Measurements from ENCODE around the gene TMPRSS3.

DNA sequence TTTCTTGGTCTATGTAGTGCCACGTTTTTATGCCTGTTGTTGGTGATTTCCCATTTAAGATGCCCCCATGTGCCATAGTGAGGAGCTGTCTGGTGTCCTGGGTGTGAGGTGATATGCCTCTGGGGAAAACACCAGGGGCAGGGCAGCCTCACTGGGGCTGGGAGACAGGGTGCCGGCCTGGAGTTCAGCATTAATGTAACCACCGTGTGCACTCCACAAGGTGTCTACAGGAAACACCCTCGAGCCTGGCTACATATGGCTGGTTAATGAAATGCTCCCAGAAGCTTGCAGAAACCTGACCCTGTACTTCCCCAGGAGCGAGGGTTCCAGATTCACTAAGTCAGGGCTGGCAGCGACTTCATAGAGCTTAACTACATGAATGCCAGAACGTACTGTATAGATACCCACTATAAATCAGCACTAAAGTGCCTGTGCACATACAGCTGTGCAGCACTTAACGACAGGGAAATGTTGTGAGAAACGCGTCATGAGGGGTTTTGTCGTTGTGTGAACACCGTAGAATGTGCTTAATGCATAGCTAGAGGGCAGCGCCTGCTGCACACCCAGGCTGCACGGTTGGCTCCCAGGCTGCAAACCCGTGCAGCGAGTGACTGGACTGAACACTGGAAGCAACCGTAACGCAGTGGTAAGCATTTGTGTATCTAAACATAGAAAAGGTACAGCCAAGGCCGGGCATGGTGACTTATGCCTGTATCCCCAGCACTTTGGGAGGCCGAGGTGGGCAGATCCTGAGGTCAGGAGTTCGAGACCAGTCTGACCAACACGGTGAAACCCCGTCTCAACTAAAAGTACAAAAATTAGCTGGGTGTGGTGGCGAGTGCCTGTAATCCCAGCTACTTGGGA is 55.4 kb downstream of the TMPRSS3 start:
- TF ChIP-seq, protein P1, sequence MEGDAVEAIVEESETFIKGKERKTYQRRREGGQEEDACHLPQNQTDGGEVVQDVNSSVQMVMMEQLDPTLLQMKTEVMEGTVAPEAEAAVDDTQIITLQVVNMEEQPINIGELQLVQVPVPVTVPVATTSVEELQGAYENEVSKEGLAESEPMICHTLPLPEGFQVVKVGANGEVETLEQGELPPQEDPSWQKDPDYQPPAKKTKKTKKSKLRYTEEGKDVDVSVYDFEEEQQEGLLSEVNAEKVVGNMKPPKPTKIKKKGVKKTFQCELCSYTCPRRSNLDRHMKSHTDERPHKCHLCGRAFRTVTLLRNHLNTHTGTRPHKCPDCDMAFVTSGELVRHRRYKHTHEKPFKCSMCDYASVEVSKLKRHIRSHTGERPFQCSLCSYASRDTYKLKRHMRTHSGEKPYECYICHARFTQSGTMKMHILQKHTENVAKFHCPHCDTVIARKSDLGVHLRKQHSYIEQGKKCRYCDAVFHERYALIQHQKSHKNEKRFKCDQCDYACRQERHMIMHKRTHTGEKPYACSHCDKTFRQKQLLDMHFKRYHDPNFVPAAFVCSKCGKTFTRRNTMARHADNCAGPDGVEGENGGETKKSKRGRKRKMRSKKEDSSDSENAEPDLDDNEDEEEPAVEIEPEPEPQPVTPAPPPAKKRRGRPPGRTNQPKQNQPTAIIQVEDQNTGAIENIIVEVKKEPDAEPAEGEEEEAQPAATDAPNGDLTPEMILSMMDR (IDR thresholded peaks at IDR 0.05), result no peak
- no peak for TF ChIP-seq EZH2phosphoT487 (IDR thresholded peaks at IDR 0.05)
- no peak for TF ChIP-seq EZH2 (IDR thresholded peaks at IDR 0.05)

Data from neural progenitor cell (in vitro differentiated cells).